MM.1S (cell line): ENCODE measurements around the gene FBLN2.

ENCODE experiments used
- CTCF ChIP-seq: fragments of 300-600 bp; sonication (generic); IDR thresholded peaks from 2 replicates; pipeline ENCODE4 v1.5.1; 2016; ENCODE audit warnings: antibody characterized with exemption, low read length, mixed read lengths
- EZH2 ChIP-seq: fragments of 300-600 bp; sonication (generic); optimal IDR thresholded peaks from 2 replicates; pipeline ENCODE3; 2017; ENCODE audit warnings: low read depth, mild to moderate bottlenecking, antibody characterized with exemption, low read length, mixed read lengths
- EZH2phosphoT487 ChIP-seq: fragments of 300-600 bp; sonication (generic); IDR thresholded peaks from 2 replicates; pipeline ENCODE4 v1.6.1; 2018; ENCODE audit warnings: antibody characterized with exemption, low read length

- TF ChIP-seq CTCF (peak; percentile 22), EZH2 (no peak), EZH2phosphoT487 (no peak)
These were observed 106.4 kb downstream of the FBLN2 start for GRCh38 chr3:13655061-13655913.
